SU-DHL-6 (cell line): ENCODE results near the gene DLX6.

ENCODE experiments used
- H2AFZ ChIP-seq: fragments of 200-600 bp; sonication (generic); 2 replicates; pipeline ENCODE4 v1.6.1; 2014; ENCODE audit warnings: low read depth, mild to moderate bottlenecking, moderate library complexity, mixed read lengths, antibody characterized with exemption, low read length; ENCODE audit not compliant: severe bottlenecking
- H3F3A ChIP-seq: fragments of 200-600 bp; shearing (Covaris generic); 2 replicates; pipeline ENCODE4 v1.6.0; 2016; ENCODE audit warnings: antibody characterized with exemption, mild to moderate bottlenecking; ENCODE audit not compliant: insufficient read depth
- H3K27ac ChIP-seq: fragments of 200-600 bp; sonication (generic); 2 replicates; pipeline ENCODE4 v1.5.1; 2016; ENCODE audit warnings: low read depth, mild to moderate bottlenecking, low read length, moderate library complexity, mixed read lengths
- H3K27me3 ChIP-seq: fragments of 200-600 bp; sonication (generic), shearing (Covaris generic); 2 replicates; pipeline ENCODE4 v1.6.0; 2014; ENCODE audit warnings: mild to moderate bottlenecking, low read length
- H3K36me3 ChIP-seq: fragments of 200-600 bp; sonication (generic); 2 replicates; pipeline ENCODE4 v1.6.1; 2014; ENCODE audit warnings: mild to moderate bottlenecking, low read length, mixed read lengths
- H3K4me2 ChIP-seq: fragments of 300-600, 200-600 bp; shearing (Covaris generic), sonication (generic); 2 replicates; pipeline ENCODE4 v1.6.0; 2014; ENCODE audit warnings: low read length, low read depth, mild to moderate bottlenecking; ENCODE audit not compliant: poor library complexity, severe bottlenecking
- H3K4me3 ChIP-seq: fragments of 200-600 bp; sonication (generic); 2 replicates; pipeline ENCODE4 v1.5.1; 2014; ENCODE audit warnings: antibody characterized with exemption, low read length, mild to moderate bottlenecking, mixed read lengths; ENCODE audit not compliant: insufficient read depth, poor library complexity, severe bottlenecking
- H3K79me2 ChIP-seq: fragments of 200-600 bp; sonication (generic); 2 replicates; pipeline ENCODE4 v1.6.1; 2014; ENCODE audit warnings: mild to moderate bottlenecking, low read length, moderate library complexity; ENCODE audit not compliant: insufficient read depth
- H3K9ac ChIP-seq: fragments of 200-600 bp; sonication (generic); 2 replicates; pipeline ENCODE4 v1.7.0; 2014; ENCODE audit warnings: mild to moderate bottlenecking, low read length
- H3K9me2 ChIP-seq: fragments of 200-600 bp; sonication (generic); replicated peaks from 2 replicates; pipeline ENCODE4 v1.6.1; 2014; ENCODE audit warnings: low read length; ENCODE audit not compliant: insufficient read depth
- H3K9me3 ChIP-seq: fragments of 200-600 bp; sonication (generic); 2 replicates; pipeline ENCODE4 v1.6.1; 2014; ENCODE audit warnings: low read length, mixed read lengths; ENCODE audit not compliant: insufficient read depth
- H4K20me1 ChIP-seq: fragments of 200-600 bp; sonication (generic); 2 replicates; pipeline ENCODE4 v1.6.1; 2014; ENCODE audit warnings: low read depth, mild to moderate bottlenecking, antibody characterized with exemption, low read length, moderate library complexity, mixed read lengths
- CTCF ChIP-seq: fragments of 200-600 bp; sonication (generic); IDR thresholded peaks from one replicate; pipeline ENCODE4 v1.5.1; 2017; ENCODE audit warnings: antibody characterized with exemption, mild to moderate bottlenecking, low read length, moderate library complexity; ENCODE audit not compliant: insufficient read depth, poor library complexity, severe bottlenecking
- EZH2phosphoT487 ChIP-seq: fragments of 200-600 bp; sonication (generic), shearing (Covaris generic); conservative IDR thresholded peaks from 2 replicates; pipeline ENCODE4 v1.6.1; 2018; ENCODE audit warnings: mild to moderate bottlenecking, antibody characterized with exemption, low read length, moderate library complexity, mixed read lengths

DLX6 gene

GRCh38 chr7:96968981-96969380 lies 36.4 kb upstream of the DLX6 start:
- Histone ChIP-seq H2AFZ (no peak overlapping the region), H3K9me2 (no peaks in the 10 kb centered on the region), H3K9me3 (no peaks in the 10 kb centered on the region), H3K36me3 (no peaks in the 10 kb centered on the region), H3K4me3 (no peak overlapping the region), H3K27ac (no peak overlapping the region), H3F3A (no peaks in the 10 kb centered on the region), H3K9ac (no peak overlapping the region), H3K79me2 (no peaks in the 10 kb centered on the region), H3K4me2 (no peak overlapping the region), H3K27me3 (0 out of 2 replicates have a peak, but pooled peaks cover 4% of the 10 kb centered on the region), H4K20me1 (no peaks in the 10 kb centered on the region)
- no peak for TF ChIP-seq CTCF
- no peak for TF ChIP-seq EZH2phosphoT487

- Histone ChIP-seq H3K9me2 (no peaks in the 10 kb centered on the region), H4K20me1 (no peaks in the 10 kb centered on the region), H3K9ac (no peak overlapping the region), H3K4me2 (no peak overlapping the region), H3K4me3 (no peak overlapping the region), H3K27me3 (0 out of 2 replicates have a peak, but pooled peaks cover 4% of the 10 kb centered on the region), H3K79me2 (no peaks in the 10 kb centered on the region), H3K9me3 (no peaks in the 10 kb centered on the region), H3K27ac (no peak overlapping the region), H3K36me3 (no peaks in the 10 kb centered on the region), H3F3A (no peaks in the 10 kb centered on the region), H2AFZ (no peak overlapping the region)
- TF ChIP-seq CTCF (no peak), EZH2phosphoT487 (no peak)
Observed at GRCh38 chr7:96970739-96971138, 34.6 kb upstream of the DLX6 start.

- H3K9me2 ChIP-seq = no peaks in the 10 kb centered on the region
- H2AFZ ChIP-seq = no peak overlapping the region
- H3F3A ChIP-seq = no peaks in the 10 kb centered on the region
- H4K20me1 ChIP-seq = no peaks in the 10 kb centered on the region
- H3K79me2 ChIP-seq = no peaks in the 10 kb centered on the region
- no peaks in the 10 kb centered on the region for H3K27me3 ChIP-seq
- no peaks in the 10 kb centered on the region for H3K9me3 ChIP-seq
- no peaks in the 10 kb centered on the region for H3K36me3 ChIP-seq
- TF ChIP-seq EZH2phosphoT487 = no peak
- H3K4me2 ChIP-seq = no peak overlapping the region
- no peak overlapping the region for H3K27ac ChIP-seq
- no peak overlapping the region for H3K4me3 ChIP-seq
- H3K9ac ChIP-seq = no peak overlapping the region
Observed at GRCh38 chr7:96973986-96974385, 31.4 kb upstream of the DLX6 start.

GRCh38 chr7:96976106-96976505 lies 29.2 kb upstream of the DLX6 start:
- Histone ChIP-seq H3K4me2 (no peak overlapping the region), H2AFZ (no peak overlapping the region), H4K20me1 (no peaks in the 10 kb centered on the region), H3K27ac (no peak overlapping the region), H3K9me2 (no peaks in the 10 kb centered on the region), H3K79me2 (no peaks in the 10 kb centered on the region), H3F3A (no peaks in the 10 kb centered on the region), H3K9me3 (no peaks in the 10 kb centered on the region), H3K27me3 (no peaks in the 10 kb centered on the region), H3K4me3 (no peak overlapping the region), H3K9ac (no peak overlapping the region), H3K36me3 (no peaks in the 10 kb centered on the region)
- TF ChIP-seq EZH2phosphoT487 = no peak
- no peak for TF ChIP-seq CTCF
